CD14-positive monocyte (primary cell): ENCODE measurements around the gene ACO2. TPM values are rescaled to one million over a fixed set of nuclear protein-coding genes. Genes with fewer than 3 reads are reported as not detected.

Source experiments
- DNase-seq, 3 donors: peaks; one replicate each; pipeline ENCODE4 v3.0.0-alpha.2; 2011 to 2022
- H2AFZ ChIP-seq: 2 replicates; pipeline ENCODE4 v1.6.0; 2012; ENCODE audit warnings: mild to moderate bottlenecking, low read depth, low read length, inconsistent platforms; ENCODE audit not compliant: insufficient read depth, poor library complexity, severe bottlenecking
- H3K27ac ChIP-seq, 2 donors: 1 replicate in 1 of 2; 2 replicates in 1 of 2; pipeline ENCODE4 v1.5.1; 2012 to 2013; ENCODE audit warnings: low read length in 2 of 2, control low read depth in 1 of 2, inconsistent platforms in 1 of 2, low read depth in 1 of 2, mild to moderate bottlenecking in 1 of 2
- H3K27me3 ChIP-seq, 2 donors: one replicate each; pipeline versions ENCODE4 v1.6.0 to v1.6.1; 2011 to 2013; ENCODE audit warnings: low read length in 2 of 2; ENCODE audit not compliant: control insufficient read depth in 2 of 2, insufficient read depth in 2 of 2
- H3K36me3 ChIP-seq, 2 donors: replicated peaks in 1 of 2; 1 replicate in 1 of 2; 2 replicates in 1 of 2; pipeline versions ENCODE4 v1.5.1 to v1.6.1; 2012 to 2013; ENCODE audit warnings: low read length in 2 of 2, control low read depth in 1 of 2, inconsistent platforms in 1 of 2, mild to moderate bottlenecking in 1 of 2; ENCODE audit not compliant: insufficient read depth in 2 of 2, control insufficient read depth in 1 of 2
- H3K4me1 ChIP-seq, 2 donors: 1 replicate in 1 of 2; 2 replicates in 1 of 2; pipeline versions ENCODE4 v1.5.1 to v1.6.1; 2012 to 2013; ENCODE audit warnings: low read length in 2 of 2, control low read depth in 1 of 2, inconsistent platforms in 1 of 2, mild to moderate bottlenecking in 1 of 2, moderate library complexity in 1 of 2; ENCODE audit not compliant: insufficient read depth in 2 of 2, control insufficient read depth in 1 of 2
- H3K4me2 ChIP-seq: replicated peaks from 2 replicates; pipeline ENCODE3; 2012; ENCODE audit warnings: low read length, moderate library complexity, mild to moderate bottlenecking; ENCODE audit not compliant: poor library complexity, severe bottlenecking; ENCODE audit errors: extremely low read depth
- H3K4me3 ChIP-seq, 3 experiments: fragments of 200-600 bp in 1 of 3; sonication (generic) in 1 of 3; replicated peaks in 1 of 3; 1 replicate in 2 of 3; 2 replicates in 1 of 3; pipeline ENCODE4 v1.5.1; 2011 to 2013; ENCODE audit warnings: low read length in 3 of 3, mild to moderate bottlenecking in 3 of 3, control low read depth in 2 of 3, low read depth in 2 of 3, inconsistent platforms in 1 of 3, moderate library complexity in 1 of 3
- H3K79me2 ChIP-seq: 2 replicates; pipeline ENCODE4 v1.6.0; 2012; ENCODE audit warnings: mild to moderate bottlenecking, control low read depth, inconsistent platforms, low read length, moderate library complexity; ENCODE audit not compliant: insufficient read depth
- H3K9ac ChIP-seq: 2 replicates; pipeline ENCODE4 v1.6.0; 2017; ENCODE audit warnings: low read length, mild to moderate bottlenecking; ENCODE audit not compliant: insufficient read depth, poor library complexity, severe bottlenecking
- H3K9me3 ChIP-seq, 2 donors: replicated peaks in 1 of 2; 1 replicate in 1 of 2; 2 replicates in 1 of 2; pipeline versions ENCODE4 v1.5.1 to v1.6.1; 2012 to 2013; ENCODE audit warnings: low read length in 2 of 2, control low read depth in 1 of 2; ENCODE audit not compliant: control insufficient read depth in 1 of 2, insufficient read depth in 1 of 2
- H4K20me1 ChIP-seq: 2 replicates; pipeline ENCODE4 v1.6.0; 2012; ENCODE audit warnings: mild to moderate bottlenecking, low read length, control low read depth, moderate library complexity; ENCODE audit not compliant: insufficient read depth
- H3K27ac Mint-ChIP-seq, 7 donors: one replicate each; pipeline ENCODE4 v1.8.0; 2020; ENCODE audit warnings: mild to moderate bottlenecking in 7 of 7, mixed read lengths in 7 of 7, moderate library complexity in 6 of 7, inconsistent platforms in 2 of 7
- H3K27me3 Mint-ChIP-seq, 3 donors: one replicate each; pipeline ENCODE4 v1.8.0; 2021 to 2022; ENCODE audit warnings: low read depth in 3 of 3, mild to moderate bottlenecking in 3 of 3, mixed read lengths in 3 of 3, moderate library complexity in 3 of 3, inconsistent platforms in 1 of 3
- H3K36me3 Mint-ChIP-seq, 2 donors: one replicate each; pipeline ENCODE4 v1.8.0; 2020; ENCODE audit warnings: mixed read lengths in 2 of 2, inconsistent platforms in 1 of 2, mild to moderate bottlenecking in 1 of 2
- H3K4me1 Mint-ChIP-seq: one replicate; pipeline ENCODE4 v1.8.0; 2020; ENCODE audit warnings: mild to moderate bottlenecking, mixed read lengths
- H3K4me3 Mint-ChIP-seq, 2 donors: one replicate each; pipeline ENCODE4 v1.8.0; 2020; ENCODE audit warnings: mild to moderate bottlenecking in 2 of 2, mixed read lengths in 2 of 2, moderate library complexity in 1 of 2
- H3K9me3 Mint-ChIP-seq, 7 donors: one replicate each; pipeline ENCODE4 v1.8.0; 2020 to 2022; ENCODE audit warnings: mixed read lengths in 7 of 7, mild to moderate bottlenecking in 6 of 7, moderate library complexity in 6 of 7, inconsistent platforms in 2 of 7
- WGBS: methylation state at CpG from one replicate; pipeline ENCODE4 v1.1.5; 2013; ENCODE audit warnings: missing lambda C conversion rate; ENCODE audit not compliant: insufficient coverage; 5-methylcytosine and 5-hydroxymethylcytosine counted together
- intact Hi-C, 2 donors: fragments of 100-400 bp; cut with micrococcal nuclease; formaldehyde crosslinking; loops; one replicate each; pipeline versions ENCODE4 v1.15.0 to v1.15.1; 2023
- polyA plus RNA-seq, 3 donors: library from polyadenylated mRNA; depleted of rRNA in 1 of 3; unstranded in 2 of 3; stranded (reverse) in 1 of 3; fragments of 300-500 nt in 2 of 3; fragments of >200 nt in 1 of 3; fragmentation: Illumina TruSeq in 2 of 3; gene quantifications; 1 replicate in 2 of 3; 2 replicates in 1 of 3; pipeline ENCODE4 v1.2.3, GENCODE V29; 2012 to 2021
- TF ChIP-seq, protein P1 (sequence below): fragments of 200-600 bp; IDR thresholded peaks from one replicate; pipeline ENCODE4 v1.8.0; 2022; ENCODE audit warnings: antibody characterized with exemption, mild to moderate bottlenecking

The ACO2 gene
- polyA plus RNA-seq, 3 donors: 56.8 to 75.8 (median 64.2) TPM

DNA sequence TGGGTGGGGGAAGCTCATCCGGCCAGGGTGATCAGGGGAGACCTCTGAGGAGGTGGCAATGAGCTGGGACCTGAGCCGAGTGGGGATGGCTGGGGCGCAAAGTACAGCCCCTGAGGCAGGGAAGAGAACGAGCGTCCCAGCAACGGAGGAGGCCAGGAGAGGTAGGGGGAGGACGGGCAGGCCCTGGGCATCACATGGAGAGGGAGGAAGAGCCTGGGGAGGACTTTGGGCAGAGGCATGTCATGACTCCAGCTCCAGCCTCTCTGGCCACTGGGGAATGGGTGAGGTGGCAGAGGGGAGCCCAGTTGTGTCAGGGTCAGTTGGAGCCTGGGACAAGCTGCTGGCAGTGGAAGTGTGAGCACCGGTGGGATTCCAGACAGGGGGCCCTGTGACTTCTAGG is 109.2 kb downstream of the ACO2 start:
- no peak for DNase-seq
- Mint-ChIP-seq H3K4me3 (no peak overlapping the region), H3K27me3 (peaks cover 0 to 1% (median 0%) of the 10 kb centered on the region in 3 donors), H3K9me3 (peaks cover 0 to 1% (median 0%) of the 10 kb centered on the region in 7 donors), H3K27ac (peak overlapping the region in 1 of 7 donors; percentile 3), H3K36me3 (peaks cover 48 to 74% of the 10 kb centered on the region in 2 donors), H3K4me1 (peaks cover 6% of the 10 kb centered on the region)
- Histone ChIP-seq H3K27ac (no peak overlapping the region), H2AFZ (no peak overlapping the region), H3K4me2 (no peak overlapping the region), H4K20me1 (no peaks in the 10 kb centered on the region), H3K79me2 (no peaks in the 10 kb centered on the region), H3K27me3 (no peaks in the 10 kb centered on the region), H3K36me3 (peaks cover 49 to 69% of the 10 kb centered on the region in 2 donors), H3K4me3 (no peak overlapping the region), H3K9me3 (no peaks in the 10 kb centered on the region), H3K4me1 (no peaks in the 10 kb centered on the region), H3K9ac (no peak overlapping the region)
- 99% methylated on average over 6 of the region's 8 CpGs for WGBS
- TF ChIP-seq, protein P1, sequence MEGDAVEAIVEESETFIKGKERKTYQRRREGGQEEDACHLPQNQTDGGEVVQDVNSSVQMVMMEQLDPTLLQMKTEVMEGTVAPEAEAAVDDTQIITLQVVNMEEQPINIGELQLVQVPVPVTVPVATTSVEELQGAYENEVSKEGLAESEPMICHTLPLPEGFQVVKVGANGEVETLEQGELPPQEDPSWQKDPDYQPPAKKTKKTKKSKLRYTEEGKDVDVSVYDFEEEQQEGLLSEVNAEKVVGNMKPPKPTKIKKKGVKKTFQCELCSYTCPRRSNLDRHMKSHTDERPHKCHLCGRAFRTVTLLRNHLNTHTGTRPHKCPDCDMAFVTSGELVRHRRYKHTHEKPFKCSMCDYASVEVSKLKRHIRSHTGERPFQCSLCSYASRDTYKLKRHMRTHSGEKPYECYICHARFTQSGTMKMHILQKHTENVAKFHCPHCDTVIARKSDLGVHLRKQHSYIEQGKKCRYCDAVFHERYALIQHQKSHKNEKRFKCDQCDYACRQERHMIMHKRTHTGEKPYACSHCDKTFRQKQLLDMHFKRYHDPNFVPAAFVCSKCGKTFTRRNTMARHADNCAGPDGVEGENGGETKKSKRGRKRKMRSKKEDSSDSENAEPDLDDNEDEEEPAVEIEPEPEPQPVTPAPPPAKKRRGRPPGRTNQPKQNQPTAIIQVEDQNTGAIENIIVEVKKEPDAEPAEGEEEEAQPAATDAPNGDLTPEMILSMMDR: no peak
- intact Hi-C loops: no loop called here

Other genes with a start within 250 kb of the ACO2 start
- under 1 TPM; 0.11 to 0.35 (median 0.27) TPM for gene CHADL, start 228.2 kb upstream of the ACO2 start, polyA plus RNA-seq
- 10 to 100 TPM in 1 of 3 donors, 1 to 10 TPM in 2; 8.3 to 30.2 (median 8.5) TPM for gene RANGAP1, start 182.9 kb upstream of the ACO2 start, polyA plus RNA-seq
- gene ZC3H7B, start 167.6 kb upstream of the ACO2 start, polyA plus RNA-seq: 10 to 100 TPM in 1 of 3 donors, under 1 TPM in 2; 0.31 to 15.7 (median 0.49) TPM
- gene TEF, start 87.2 kb upstream of the ACO2 start, polyA plus RNA-seq: 1 to 10 TPM in 2 of 3 donors, under 1 TPM in 1; 0.71 to 1.7 (median 1.1) TPM
- 10 to 100 TPM in 2 of 3 donors, 1 to 10 TPM in 1; 7.0 to 40.4 (median 11.5) TPM for gene TOB2, start 22.3 kb upstream of the ACO2 start, polyA plus RNA-seq
- gene PHF5A, start 425 bp upstream of the ACO2 start, polyA plus RNA-seq: 10 to 100 TPM; 22.0 to 31.3 (median 26.3) TPM
- gene POLR3H, start 75.4 kb downstream of the ACO2 start, polyA plus RNA-seq: 10 to 100 TPM in 2 of 3 donors, 1 to 10 TPM in 1; 9.4 to 19.0 (median 10.4) TPM
- gene CSDC2, start 91.9 kb downstream of the ACO2 start, polyA plus RNA-seq: not detected
- gene PMM1, start 120.7 kb downstream of the ACO2 start, polyA plus RNA-seq: 10 to 100 TPM; 15.6 to 32.4 (median 23.5) TPM
- 10 to 100 TPM; 15.8 to 33.7 (median 31.5) TPM for gene DESI1, start 151.9 kb downstream of the ACO2 start, polyA plus RNA-seq
- gene XRCC6, start 152.2 kb downstream of the ACO2 start, polyA plus RNA-seq: 100 to 1,000 TPM in 2 of 3 donors, 10 to 100 TPM in 1; 58.6 to 286 (median 267) TPM
- gene SNU13, start 219.8 kb downstream of the ACO2 start, polyA plus RNA-seq: 100 to 1,000 TPM in 2 of 3 donors, 10 to 100 TPM in 1; 90.0 to 168 (median 168) TPM
- 10 to 100 TPM; 12.3 to 40.0 (median 37.0) TPM for gene MEI1, start 230.4 kb downstream of the ACO2 start, polyA plus RNA-seq